Measurements from ENCODE around the gene SOAT2.
"Not testable (repeated sequence)": the region's sequence is repeated elsewhere in the genome, so short reads cannot be mapped to it uniquely, and the experiment has no call there.

SOAT2 gene

DNA sequence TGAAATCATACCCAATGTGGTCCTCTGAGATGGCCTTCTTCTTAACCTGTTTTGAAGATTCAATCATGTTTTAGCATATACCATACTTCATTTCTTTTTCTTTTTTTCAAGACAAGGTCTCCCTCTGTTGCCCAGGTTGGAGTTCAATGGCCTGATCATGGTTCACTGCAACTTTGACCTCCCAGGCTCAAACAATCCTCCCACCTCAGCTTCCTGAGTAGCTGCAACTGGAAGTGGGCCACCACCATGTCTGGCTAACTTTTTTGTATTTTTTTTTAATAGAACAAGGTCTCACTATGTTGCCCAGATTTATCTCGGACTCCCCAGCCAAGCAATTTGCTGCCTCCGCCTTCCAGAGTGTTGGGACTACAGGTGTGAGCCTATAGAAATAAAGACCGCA is 30.4 kb downstream of the SOAT2 start:
- DNase-seq (ENCODE audit: low read depth in 2 of 3, low spot score in 1 of 3) = no peak

GRCh38 chr12:53143355-53143754 is 40.1 kb downstream of the SOAT2 start:
- no peak for DNase-seq (ENCODE audit: low read depth in 2 of 3, low spot score in 1 of 3)

DNA sequence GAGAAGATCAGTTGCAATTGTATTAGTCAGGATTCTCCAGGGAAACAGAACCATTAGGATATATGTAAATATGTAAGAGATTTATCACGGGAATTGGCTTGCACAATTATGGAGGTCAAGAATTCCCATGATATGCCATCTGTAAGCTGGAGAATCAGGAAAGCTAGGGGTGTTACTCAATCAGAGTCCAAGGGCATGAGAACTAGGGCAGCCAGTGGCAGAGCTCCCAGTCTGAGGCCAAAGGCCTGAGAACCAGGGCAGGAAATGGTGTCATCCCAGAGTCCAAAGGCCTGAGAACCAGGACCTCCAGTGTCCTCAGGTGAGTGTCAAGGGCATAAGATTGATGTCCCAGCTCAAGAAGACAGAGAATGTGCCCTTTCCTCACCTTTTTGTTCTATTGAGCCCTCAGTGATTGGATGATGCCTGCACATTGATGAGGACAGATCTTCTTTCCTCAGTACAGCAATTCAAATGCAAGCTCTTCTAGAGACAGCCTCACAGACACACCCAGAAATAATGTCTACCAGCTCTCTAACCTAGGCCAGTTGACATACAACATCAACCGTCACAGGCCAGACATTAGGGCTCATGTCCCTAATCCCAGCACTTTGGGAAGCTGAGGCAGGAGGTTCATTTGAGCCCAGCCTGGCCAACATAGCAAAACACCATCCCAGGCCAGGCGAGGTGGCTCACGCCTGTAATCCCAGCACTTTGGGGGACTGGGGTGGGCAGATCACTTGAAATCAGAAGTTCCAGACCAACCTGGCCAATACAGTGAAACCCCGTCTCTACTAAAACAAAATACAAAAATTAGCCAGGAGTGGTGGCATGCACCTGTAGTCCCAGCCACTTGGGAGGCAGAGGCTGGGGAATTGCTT is 42.3 kb downstream of the SOAT2 start:
- no peak for DNase-seq (ENCODE audit: low read depth in 2 of 3, low spot score in 1 of 3)

DNA sequence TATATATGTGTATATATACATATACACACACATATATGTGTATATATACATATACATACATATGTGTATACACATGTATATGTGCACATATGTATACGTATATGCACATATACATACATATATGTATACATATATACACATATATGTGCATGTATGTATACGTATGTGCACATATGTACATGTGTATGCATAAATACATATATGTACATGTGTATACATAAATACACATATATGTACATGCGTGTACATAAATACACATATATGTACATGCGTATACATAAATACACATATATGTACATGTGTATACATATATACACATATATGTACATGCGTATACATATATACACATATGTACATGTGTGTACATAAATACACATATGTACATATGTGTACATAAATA is 43.9 kb downstream of the SOAT2 start:
- no peak for DNase-seq (ENCODE audit: low read depth in 2 of 3, low spot score in 1 of 3)

- DNase-seq (ENCODE audit: low read depth in 2 of 3, low spot score in 1 of 3) = no peak
Observed at GRCh38 chr12:53147653-53148052, 44.4 kb downstream of the SOAT2 start.

DNA sequence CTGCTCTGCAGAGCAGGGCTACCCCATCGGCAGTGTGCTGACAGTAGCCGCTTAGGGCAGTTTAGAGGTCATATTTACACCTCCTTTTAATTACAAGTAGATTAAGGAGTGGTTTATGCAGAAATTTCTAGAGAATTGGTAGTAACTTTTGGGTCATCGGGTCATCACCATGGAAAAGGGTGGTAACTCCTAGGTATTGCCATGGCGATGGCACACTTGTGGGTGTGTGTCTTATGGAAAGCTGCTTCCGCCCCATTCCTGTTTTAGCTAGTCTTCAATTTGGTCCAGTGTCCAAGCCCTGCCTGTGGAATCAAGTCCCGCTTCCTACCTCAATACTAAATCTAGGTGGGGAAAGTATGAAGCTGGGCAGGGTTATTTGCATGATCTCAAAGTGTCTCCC is 47.8 kb downstream of the SOAT2 start:
- DNase-seq (ENCODE audit: low read depth in 2 of 3, low spot score in 1 of 3) = no peak

DNA sequence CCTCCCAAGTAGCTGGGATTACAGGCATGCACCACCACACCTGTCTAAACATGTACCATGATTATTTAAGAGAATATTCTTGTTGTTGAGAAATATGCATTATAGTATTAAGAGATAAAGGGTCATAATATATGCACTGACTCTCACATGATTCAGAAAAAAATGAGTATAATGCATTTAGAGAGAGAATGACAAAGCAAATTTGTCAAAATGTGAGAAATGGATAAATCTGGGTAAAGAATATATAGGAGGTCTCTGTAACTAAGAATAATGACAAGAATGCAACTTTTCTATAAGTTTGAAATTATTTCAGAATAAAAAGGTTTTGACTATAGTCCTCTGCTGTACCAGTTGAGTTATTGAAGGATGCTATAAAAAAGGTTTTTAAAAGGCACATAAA is 49.1 kb downstream of the SOAT2 start:
- DNase-seq (ENCODE audit: low read depth in 2 of 3, low spot score in 1 of 3) = no peak

- DNase-seq (ENCODE audit: low read depth in 2 of 3, low spot score in 1 of 3) = peak; percentile 80 to 98 (median 87)
Observed at GRCh38 chr12:53159195-53159839, 56.0 kb downstream of the SOAT2 start.

GRCh38 chr12:53160000-53160399 is 56.7 kb downstream of the SOAT2 start:
- no peak for DNase-seq (ENCODE audit: low read depth in 2 of 3, low spot score in 1 of 3)

DNA sequence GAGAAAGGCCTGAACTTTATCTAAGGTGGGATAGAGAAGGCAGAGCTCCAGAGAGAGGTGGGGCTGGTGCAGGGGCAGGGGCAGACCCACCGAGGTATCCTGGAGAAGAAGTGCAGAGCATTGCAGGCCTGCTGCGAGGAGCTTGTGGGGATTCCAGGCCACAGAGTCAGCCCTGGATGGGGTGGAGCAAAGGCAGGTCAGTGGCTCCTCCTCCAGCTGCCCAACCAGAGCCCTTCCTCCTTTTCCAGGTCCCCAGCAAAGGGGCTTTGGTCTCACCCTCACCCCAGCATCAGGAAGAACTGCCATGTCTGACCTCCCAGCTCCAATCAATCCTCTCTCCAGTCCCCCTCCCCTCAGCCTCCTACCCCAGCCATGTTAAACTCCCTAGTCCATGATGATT is 57.4 kb downstream of the SOAT2 start:
- no peak for DNase-seq (ENCODE audit: low read depth in 2 of 3, low spot score in 1 of 3)

DNA sequence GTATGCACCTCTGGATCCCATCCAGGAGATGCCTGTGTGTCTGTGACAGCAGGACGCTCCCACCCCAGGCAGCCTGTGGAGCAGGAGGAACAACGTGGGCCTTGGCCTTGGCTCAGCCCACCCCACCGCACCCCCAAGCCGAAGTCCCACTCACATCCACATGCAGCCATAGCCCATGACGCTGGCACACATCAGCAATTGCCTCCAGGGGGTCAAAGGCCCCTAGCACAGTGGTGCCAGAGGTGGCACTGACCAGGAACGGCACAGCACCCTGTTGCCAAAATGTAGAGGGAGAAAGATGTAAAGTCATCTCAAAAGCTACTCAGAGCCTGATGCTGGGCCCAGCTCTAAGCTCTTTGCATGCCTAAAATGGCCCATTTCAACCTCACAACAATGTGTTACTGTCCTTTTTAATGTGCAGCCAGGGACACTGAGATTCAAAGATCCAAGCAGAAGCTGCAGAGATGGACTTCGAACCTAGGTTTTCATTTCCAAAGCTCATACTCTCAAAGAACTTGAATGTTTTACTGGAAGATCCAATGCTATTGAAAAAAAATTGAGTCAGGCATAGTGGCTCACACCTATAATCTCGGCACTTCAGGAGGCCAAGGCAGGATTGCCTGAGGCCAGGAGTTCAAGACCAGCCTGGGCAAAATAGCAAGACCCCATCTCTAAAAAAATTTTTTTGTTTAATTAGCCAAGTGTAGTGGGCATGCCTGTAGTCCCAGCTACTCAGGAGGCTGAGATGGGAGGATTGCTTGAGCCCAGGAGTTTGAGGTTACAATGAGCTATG is 58.0 kb downstream of the SOAT2 start:
- no peak for DNase-seq (ENCODE audit: low read depth in 2 of 3, low spot score in 1 of 3)

DNA sequence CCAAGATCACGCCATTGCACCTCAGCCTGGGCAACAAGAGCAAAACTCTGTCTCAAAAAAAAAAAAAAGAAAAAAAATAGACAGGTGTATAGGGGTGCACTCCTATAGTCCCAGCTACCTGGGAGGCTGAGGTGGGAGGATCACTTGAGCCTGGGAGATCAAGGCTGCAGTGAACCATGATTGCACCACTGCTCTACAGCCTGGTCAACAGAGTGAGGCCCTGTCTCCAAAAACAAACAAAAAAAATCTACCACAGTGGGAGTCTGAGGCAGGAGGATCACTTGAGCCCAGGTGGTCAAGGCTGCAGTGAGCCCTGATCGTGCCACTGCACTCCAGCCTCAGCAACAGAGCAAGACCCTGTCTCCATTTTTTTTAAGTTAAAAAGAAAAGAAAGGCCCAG is 59.7 kb downstream of the SOAT2 start:
- DNase-seq (ENCODE audit: low read depth in 2 of 3, low spot score in 1 of 3) = not testable (repeated sequence)

GRCh38 chr12:53166837-53167236 is 63.6 kb downstream of the SOAT2 start:
- DNase-seq (ENCODE audit: low read depth in 2 of 3, low spot score in 1 of 3) = no peak

DNA sequence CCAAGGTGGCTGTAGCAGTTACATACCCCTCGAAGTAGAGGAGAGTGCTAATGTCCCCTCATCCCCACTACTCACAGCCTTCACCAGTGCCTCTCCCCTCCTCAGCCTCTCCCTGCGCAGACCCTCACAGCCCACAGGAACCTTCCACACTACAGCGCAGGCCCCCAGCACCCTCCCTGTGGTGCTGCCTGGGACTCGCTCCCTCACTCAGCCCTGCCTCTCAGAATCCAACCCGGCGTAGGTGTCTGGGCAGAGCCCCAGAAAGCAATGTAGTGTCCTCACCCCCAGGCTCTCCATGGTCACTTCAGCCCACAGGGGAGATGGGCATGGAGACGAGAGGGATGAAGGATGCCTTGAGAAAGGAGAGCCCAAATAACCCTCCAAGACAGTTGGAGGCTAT is 66.4 kb downstream of the SOAT2 start:
- DNase-seq (ENCODE audit: low read depth in 2 of 3, low spot score in 1 of 3) = no peak

DNA sequence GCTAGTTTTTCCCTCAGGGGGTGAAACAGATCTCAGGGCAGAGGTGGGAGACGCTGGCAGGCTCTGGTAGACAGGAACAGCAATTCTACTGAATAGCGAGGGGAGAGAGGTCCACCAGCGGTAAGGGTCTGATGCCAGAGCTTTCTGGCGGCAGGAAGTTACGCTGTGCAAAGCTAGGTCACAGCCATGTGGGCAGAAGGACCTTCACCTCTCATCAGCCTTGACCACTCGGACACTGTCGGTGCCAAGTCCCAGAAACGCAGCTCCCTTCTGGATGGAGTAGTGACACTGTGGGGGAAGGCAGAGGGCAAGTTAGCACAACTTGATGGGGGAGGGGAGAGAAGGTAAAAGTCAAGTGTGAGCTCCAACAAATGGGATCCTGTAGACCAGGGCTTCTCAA is 66.9 kb downstream of the SOAT2 start:
- no peak for DNase-seq (ENCODE audit: low read depth in 2 of 3, low spot score in 1 of 3)

- DNase-seq (ENCODE audit: low read depth in 2 of 3, low spot score in 1 of 3) = no peak
Observed at GRCh38 chr12:53170876-53171724, 67.8 kb downstream of the SOAT2 start.

DNA sequence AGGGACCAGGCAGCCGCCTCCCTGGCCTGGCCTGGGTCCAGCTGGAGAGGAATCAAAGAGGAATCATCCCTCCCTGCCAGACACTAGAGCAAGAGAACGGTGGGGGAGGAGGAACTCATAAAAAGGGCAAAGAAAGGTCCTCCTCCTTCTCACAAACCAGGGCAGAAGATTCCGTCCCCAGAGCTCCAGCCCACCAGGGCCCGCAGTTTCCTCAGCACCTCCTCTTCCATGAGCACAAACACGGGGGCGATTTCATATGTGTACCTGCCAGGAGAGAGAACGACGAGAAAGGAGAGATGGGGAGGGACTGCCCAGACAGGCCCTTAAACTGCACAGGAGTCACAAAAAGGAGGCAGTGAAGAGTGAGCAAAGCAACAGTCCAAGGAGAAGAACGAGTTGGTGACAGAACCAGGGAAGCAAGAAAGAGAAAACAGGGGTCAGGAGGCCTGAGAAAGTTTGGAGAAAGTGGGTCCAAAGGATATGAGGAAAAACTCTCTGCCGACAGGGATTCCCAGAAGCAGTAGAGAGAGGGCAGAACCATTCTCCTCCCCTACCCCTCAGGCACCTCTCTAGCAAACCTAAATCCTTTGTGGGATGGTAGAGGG is 68.5 kb downstream of the SOAT2 start:
- DNase-seq (ENCODE audit: low read depth in 2 of 3, low spot score in 1 of 3) = no peak

- no peak for DNase-seq (ENCODE audit: low read depth in 2 of 3, low spot score in 1 of 3)
Observed at GRCh38 chr12:53172352-53172751, 69.1 kb downstream of the SOAT2 start.

DNA sequence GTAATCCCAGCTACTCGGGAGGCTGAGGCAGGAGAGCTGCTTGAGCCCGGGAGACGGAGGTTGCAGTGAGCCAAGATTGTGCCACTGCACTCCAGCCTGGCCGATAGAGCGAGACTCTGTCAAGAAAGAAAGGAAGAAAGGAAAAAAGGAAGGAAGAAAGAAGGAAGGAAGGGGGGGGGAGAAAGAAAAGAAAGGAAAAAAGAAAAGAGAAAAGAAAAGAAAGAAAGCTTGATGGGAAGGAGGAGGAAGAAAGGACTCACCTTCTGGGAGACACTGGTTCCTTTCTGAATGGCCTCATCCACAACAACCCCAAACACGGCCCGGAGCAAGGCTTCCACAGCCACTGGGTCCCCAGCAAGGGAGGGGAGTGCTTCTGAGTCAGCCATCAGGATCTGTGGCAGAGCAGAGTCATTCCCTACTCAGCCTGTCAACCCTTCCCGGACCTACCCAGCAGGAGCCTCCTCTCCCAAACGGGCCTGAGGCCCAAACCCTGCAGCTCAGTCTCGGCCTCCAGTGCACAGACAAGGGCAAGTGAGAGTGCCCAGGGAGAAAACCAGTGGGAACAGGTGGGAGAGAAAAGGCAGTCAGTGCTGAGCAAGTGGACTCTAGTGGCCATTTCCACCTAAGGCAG is 69.9 kb downstream of the SOAT2 start:
- no peak for DNase-seq (ENCODE audit: low read depth in 2 of 3, low spot score in 1 of 3)

Data from stimulated activated CD4-positive, alpha-beta T cell treated with anti-CD3 and anti-CD28 coated beads, Interleukin-12 subunit alpha, Interleukin-12 subunit beta, amount 100 ng/mL, for 48 hours (primary cell).